Occipital lobe (tissue), 2 donors: ENCODE data around the gene TXLNG. TPM values are rescaled to one million over a fixed set of nuclear protein-coding genes. Genes with fewer than 3 reads are reported as not detected.
A peak's percentile ranks its signal among the peaks of the same experiment; 100 is the strongest.
"Not testable (repeated sequence)": the region's sequence is repeated elsewhere in the genome, so short reads cannot be mapped to it uniquely, and the experiment has no call there.

Experiments
- DNase-seq: peaks from one replicate; lab custom pipeline; 2025; lab: John Stamatoyannopoulos, UW
- total RNA-seq: library from RNA; depleted of rRNA; stranded (reverse); fragments of >200 nt; gene quantifications from one replicate; pipeline ENCODE4 v1.2.3, GENCODE V29; 2014

TXLNG gene
- 13.1 TPM for total RNA-seq

DNA sequence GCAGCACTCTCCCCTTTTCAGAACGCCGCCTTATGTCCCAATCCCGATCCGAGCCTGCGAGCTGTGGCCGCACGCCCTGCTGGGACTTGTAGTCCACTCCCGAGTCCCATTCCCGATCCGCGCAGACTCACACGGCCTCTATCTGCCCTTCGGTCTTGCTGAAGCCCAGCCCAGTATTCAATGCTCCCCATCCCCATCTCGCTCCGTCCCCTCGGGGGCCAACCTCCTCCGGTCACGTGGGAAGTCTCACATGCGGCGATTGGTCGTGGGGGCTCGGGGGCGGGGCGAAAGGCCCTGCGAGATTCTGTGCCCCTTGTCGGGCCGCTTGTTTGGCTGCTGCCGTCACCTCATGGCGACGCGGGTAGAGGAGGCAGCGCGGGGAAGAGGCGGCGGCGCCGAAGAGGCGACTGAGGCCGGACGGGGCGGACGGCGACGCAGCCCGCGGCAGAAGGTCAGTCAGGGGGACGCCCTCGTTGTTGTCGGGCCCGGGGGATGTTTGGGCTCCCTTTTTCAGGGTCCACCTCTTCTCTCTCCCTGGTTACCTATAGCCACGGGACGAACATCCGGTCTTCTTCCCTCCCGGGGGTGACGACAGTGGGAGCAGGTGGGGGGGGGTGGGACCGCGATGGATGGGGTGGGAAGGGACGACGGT lies at the start of gene TXLNG:
TSS of gene TXLNG (plus strand) at position 328 of the 652 bp plus-strand sequence. CDS start at position 350, 22 bp downstream.
- DNase-seq, result peak; percentile 97

- no peak for DNase-seq
These were observed 49.2 kb upstream of the TXLNG start for GRCh38 chrX:16737024-16737423.

GRCh38 chrX:16739574-16739973 lies 46.7 kb upstream of the TXLNG start:
- no peak for DNase-seq

DNA sequence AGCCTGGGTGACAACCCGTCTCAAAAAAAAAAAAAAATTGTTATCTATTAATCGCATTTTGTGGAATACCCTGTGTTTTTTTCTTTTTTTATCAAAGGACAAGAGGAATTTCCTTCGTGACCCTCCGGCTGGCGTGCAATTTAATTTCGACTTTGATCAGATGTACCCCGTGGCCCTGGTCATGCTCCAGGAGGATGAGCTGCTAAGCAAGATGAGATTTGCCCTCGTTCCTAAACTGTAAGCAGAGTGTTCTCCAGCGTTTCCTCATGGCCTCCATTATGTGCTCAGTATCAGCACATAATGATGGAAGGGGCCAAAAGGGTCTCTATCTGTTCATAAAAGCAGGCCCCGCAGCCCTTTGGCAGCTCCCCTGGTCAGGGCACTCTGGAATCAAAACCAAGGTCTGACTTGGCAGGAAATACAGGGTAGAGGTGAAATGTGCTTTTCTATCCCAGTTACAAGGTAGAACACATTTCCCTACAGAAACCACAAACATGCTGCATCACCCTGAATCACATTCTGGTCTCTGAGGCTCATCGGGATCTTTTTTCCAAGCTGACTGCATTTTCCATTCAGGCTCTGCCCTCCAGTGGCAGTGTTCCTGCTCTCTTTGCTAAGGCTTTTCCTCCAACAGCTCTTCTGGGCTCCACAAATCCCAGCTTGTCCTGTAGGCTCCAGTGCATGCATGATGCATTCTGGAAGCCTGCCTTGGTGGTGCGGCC lies 42.5 kb upstream of the TXLNG start:
- DNase-seq, result no peak

GRCh38 chrX:16745102-16745501 lies 41.2 kb upstream of the TXLNG start:
- DNase-seq, result no peak

- no peak for DNase-seq
These were observed 40.6 kb upstream of the TXLNG start for GRCh38 chrX:16745659-16746058.

DNA sequence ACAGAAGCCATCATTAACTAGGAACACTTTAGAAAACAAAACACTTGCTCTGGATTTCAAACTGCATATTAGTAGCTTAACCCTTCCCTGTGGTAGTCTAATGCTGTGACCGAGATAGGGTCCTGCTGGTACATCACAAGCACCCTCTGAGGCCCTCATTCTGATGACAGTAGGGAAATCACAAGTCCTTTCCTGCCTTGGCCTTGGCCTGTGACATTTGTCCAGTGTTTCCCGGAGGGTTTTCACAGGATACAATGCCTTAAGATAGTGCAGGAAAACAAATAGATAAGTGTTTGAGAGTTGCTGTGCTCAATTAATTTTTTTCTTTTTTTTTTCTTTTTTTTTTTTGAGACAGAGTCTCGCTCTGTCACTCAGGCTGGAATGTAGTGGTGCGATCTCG lies 37.8 kb upstream of the TXLNG start:
- DNase-seq, result no peak

DNA sequence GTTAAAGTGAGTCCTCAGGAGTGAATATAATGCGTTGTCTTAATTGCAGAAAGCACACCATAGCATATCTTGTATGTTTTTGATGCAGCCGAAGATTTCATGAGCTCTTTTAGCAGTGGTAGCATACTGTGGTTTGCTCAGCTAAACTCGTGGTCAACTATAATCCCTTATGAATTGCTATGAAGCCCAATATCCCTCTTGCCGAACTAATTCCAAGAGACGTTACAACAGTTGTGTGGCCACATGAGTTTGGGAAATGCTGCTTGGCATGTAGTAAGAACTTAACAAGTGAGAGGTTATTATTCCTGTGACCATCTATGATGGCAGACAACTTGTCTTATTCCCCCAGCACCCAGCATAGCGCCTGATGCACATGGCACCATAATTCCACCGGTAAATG lies 36.1 kb upstream of the TXLNG start:
- no peak for DNase-seq

DNA sequence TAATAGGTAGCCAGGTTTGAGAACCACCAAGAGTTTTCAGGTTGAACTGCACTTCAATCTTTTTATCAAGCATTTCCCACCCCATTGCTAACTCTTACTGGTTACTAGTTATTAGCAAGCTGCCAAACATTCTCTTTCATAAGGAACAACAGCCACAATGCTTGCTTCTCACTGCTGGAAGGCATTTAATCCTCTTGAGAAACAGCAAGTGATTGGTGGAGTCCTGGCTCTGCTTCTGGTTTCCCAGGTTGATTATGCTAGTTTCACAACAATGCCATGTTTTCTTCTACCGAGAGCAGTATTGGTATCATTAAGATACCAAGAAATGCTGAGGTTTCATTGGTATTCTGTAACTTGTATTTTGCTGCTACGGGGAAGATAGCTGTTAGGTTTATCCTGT lies 32.2 kb upstream of the TXLNG start:
- DNase-seq, result no peak

DNA sequence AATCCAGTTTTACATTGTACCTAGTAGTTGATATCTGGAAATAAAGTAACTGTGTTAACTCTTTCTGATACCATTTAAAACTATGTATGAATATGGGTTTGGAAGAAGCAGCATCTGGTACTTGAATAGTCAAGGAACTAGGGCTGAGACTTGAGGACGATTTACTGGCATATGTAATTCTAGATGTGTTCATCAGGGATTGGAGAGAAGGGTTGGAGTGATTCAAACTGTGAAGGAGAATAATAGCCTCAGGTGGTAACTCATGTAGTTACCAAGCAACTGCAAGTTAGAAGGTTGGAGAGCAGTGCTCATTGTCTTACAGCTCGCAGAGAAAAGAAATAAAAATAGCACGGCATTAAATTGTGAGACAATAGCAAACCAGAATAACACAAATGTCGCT lies 29.5 kb upstream of the TXLNG start:
- no peak for DNase-seq

DNA sequence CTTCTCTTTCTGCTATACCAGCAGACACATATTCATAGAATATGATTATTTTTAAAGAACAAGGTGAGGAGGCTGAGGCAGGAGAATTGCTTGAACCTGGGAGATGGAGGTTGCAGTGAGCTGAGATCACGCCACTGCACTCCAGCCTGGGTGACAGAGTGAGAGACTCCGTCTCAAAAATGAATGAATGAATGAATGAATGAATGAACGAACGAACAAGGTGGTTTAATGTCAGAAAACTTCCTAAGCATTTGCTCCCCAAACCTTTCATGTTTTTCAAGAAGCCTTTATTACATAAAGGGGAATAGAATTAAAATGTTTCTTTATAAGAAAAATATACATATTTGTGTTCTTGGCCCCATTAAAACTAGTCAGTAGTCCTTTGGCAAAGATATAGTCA lies 24.8 kb upstream of the TXLNG start:
- not testable (repeated sequence) for DNase-seq

DNA sequence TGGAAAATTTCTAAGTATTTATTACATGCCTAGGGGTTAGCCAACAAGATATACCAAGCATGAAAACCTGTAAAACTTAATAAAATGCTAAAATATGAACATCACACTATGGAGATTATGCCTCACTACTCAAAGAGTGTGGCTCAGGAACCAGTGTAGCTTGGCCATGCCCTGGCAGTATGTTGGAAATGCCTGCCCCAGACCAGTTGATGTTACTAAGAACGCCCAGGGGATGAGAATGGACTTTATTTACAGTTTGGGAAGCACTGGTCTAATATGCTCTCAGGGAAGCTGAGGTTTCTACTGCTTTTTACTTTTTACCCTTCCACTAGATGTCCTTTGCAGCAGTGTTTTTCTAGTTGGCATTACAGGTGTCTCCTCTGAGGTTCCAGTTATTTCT lies 23.7 kb upstream of the TXLNG start:
- no peak for DNase-seq

DNA sequence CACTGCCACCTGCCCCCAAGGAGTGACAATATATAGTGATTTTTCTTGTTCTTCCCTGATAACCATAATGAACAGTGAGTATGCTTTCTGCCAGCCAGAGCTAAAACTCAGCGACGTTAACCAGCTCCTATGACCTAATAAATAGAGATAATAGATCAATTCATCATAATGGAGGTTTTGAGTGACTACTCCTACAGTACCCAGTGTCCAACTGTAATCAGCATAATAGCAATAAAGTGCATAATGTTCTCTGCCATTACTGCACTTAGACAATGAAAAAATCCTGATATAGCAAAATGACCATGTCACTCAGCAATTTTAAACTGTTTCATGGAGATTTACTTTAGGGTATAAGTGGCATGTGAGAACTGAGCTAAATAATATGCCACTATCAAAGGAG lies 20.7 kb upstream of the TXLNG start:
- DNase-seq, result no peak

GRCh38 chrX:16770970-16771482 lies 15.2 kb upstream of the TXLNG start:
- DNase-seq, result no peak

DNA sequence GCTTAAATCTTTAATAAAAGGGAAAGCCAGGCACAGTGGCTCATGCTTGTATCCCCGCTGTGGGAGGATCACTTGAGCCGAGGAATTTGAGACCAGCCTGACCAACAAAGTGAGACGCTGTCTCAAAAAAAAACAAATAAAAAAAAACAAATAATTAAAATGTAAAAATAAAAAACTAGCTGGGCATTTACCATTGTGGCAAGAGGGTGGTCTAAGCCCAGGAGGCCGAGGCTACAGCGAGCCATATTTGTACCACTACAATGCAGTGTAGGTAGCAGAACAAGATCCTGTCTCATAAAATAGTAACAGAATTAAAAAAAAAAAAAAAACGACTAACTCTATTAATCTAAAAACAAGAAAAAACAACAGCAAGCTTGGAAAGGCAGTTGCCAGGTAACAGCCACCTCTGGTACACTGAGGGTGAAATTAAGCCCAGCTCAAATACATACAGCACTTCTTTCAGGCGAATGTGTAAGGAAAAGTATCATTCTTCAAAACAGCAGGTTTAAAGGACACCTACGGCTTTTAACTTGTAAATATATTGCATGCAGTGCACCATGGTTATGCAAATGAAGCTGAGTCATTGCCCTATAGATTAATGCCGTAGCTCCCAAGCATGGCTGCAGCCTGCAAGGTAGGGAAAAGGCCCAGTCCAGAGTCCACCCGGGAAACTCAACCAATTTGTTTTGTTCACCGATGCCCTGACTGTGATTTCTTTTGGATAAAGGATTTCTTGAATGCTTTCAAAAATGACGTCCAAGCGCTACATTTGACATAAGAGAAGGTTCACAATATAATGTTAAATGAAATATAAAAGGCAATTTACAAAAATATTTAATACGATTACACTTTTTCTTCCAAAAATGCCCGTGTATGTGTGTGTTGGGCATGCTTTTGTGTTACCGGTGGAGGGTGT lies 14.5 kb upstream of the TXLNG start:
- DNase-seq, result no peak

DNA sequence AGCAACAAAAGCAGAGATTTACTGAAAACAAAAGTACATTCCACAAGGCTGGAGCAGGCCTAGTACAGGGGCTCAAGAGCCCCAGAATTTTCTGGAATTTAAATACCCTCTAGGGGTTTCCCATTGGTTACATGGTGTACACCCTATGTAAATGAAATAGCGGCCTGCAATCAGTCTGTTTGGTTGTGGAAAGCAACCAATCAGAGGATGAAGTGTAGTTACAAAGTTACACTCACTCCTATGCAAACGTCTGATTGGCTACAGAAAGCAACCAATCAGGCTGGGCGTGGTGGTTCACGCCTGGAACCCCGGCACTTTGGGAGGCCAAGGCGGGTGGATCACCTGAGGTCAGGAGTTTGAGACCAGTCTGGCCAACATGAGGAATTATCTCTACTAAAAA lies 13.8 kb upstream of the TXLNG start:
- no peak for DNase-seq

DNA sequence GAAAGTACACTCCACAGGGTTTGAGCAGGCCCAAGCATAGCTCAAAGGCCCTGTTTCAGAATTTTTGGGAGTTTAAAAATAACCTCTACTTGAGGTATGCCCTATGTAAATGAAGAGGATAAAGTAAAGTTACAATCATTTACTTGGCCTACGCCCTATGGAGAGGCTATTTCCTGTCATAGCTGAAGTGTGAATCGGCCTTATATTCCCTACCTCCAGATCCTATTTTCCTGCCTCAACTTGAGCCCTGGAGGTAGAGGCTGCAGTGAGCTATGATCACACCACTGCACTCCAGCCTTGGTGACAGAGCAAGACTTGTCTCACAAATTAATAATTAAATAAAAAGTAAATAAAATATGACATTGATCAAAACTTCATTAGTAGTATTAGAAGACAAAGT lies 11.5 kb upstream of the TXLNG start:
- DNase-seq, result no peak

DNA sequence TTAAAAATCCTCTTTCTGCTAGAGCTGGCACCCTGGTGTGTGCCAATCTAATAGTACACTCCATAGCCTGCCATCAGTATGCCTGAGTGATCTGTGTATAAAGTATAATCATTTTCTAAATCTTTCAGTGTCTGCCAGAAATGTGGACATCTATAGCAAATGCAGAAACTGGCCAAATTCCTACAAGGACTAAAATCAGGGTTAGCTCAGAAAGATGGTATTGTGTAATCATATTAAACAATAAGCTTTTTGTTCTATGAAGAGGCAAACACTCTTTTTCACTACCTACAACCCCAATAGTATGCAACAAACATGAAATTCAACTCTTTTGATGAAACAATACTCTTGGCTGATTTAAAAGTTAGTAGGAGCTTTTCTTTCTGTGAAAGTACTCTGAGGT lies 7.7 kb upstream of the TXLNG start:
- DNase-seq, result no peak

DNA sequence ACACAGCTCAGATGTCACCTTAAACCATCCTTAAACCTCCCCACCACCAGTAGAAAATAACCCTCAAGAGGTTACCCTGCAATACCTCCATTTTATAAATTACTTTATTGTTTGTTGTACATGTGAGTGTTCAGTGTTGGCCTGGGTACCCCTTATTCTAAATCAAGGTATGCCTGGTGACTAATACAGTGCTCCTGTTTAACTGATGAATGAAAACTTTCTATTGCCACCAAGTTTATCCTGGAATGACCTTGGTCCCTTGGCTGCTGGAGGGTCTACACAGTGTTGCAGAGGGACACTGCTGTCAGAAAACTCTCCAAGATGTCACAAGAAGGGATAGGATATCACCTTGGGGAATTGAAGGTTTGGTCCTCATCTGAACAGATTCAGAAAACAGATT lies 7.3 kb upstream of the TXLNG start:
- DNase-seq, result no peak

- not testable (repeated sequence) for DNase-seq
These were observed 6.5 kb upstream of the TXLNG start for GRCh38 chrX:16779815-16780214.

- no peak for DNase-seq
These were observed 2.8 kb upstream of the TXLNG start for GRCh38 chrX:16783452-16783851.

GRCh38 chrX:16784440-16784839 lies 1.8 kb upstream of the TXLNG start:
- DNase-seq, result not testable (repeated sequence)
